Renal cortical epithelial cell (primary cell): ENCODE results near the gene C12orf75. TPM values are rescaled to one million over a fixed set of nuclear protein-coding genes. Genes with fewer than 3 reads are reported as not detected.
A peak's percentile ranks its signal among the peaks of the same experiment; 100 is the strongest.
"Not testable (repeated sequence)": the region's sequence is repeated elsewhere in the genome, so short reads cannot be mapped to it uniquely, and the experiment has no call there.

Experiments
- DNase-seq: peaks from one replicate; pipeline ENCODE4 v3.0.0-alpha.2; 2011; ENCODE audit warnings: low read depth
- total RNA-seq: library from RNA; depleted of rRNA; stranded (reverse); fragments of >200 nt; gene quantifications from 2 replicates; pipeline ENCODE4 v1.2.3, GENCODE V29; 2014

C12orf75 gene
- 468 and 490 TPM in 2 replicates for total RNA-seq

DNA sequence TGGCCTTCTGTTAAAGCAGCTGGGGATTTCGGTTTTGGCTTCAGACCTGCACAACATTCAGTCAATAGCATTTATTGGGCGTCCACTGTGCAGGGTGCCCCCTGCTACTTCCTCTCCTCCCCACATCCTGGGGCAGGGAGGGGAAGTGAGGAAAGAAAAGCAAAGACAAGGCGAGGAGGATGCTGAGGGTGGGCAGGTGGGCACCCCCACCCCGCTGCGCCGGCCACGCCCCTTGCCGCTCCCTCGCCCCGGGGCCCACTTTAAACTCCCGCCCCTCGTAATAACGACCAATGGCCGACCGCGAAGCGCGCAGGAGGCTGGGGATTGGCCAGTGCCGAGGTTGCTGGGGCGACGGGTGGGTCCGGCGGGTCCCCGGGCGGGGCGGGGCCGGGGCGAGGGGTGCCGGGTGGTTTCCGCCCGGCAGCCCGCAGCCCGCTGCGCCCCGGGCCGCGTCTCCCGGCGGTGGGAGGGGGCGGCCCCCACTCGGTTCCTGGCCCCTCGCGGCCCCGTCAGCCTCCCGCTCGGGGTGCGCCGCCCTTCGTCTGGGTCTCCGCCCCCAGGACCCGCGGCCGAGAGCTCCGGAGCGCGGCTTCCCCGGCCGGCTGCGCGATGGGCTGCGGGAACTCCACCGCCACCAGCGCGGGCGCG is at the start of gene C12orf75:
Gene C12orf75 (plus strand): TSS at position 409 of the 648 bp plus-strand sequence. CDS start 201 bp downstream, at position 610.
- peak; percentile 59 for DNase-seq

DNA sequence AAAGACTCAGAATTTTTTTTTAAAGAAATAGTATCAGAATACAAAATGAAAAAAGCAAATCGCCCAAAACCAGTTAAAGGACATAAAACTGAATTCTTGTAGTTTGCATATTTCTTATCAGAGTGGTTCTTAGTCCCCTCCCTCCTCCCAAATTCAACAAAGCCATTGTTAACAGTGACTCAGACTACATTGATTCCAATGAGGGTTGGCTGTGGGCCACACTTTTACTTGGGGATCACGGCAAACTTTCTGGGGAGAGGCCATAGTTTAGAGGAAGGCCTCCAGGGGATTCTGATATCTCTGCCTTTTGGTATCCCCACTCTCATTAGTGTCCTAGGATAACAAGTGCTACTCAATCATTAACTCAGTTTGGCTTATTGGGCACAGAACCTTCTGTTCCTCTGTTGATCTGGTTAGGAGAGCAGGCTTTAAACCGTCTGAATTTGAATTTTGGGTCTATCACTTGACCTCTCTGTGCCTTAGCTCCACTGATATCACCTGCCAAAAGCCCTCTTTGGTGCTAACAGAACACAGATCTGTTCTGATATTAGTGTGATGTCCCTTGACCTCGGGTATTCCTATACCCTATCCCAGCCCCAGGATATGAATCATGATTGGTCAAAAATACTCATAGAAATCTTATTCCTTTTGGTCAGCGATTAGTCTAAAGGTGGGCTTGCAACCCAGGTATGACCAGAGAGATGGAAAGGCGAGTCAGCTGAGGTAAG is 49.4 kb upstream of the C12orf75 start:
- DNase-seq, result peak; percentile 47

DNA sequence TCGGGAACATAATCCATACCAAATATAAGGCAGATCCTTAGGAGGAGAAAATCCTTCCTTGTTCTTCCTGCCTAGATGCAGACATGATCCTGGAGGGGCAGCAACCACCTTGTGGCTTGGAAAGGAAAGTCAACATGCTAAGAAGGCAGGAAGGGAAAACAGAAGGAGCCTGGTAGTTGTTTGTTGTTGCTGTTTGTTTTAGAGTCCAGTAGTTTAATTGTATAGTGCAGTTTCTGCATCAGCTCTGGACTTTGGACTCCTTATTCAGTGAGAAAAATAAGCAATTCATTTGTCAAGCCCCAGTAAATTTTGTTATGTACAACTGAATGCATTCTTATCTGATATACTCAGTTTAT is 48.8 kb upstream of the C12orf75 start:
- peak; percentile 72 for DNase-seq

- DNase-seq, result no peak
These were observed 45.1 kb upstream of the C12orf75 start for GRCh38 chr12:105285378-105285777.

GRCh38 chr12:105287408-105287807 is 43.1 kb upstream of the C12orf75 start:
- no peak for DNase-seq

DNA sequence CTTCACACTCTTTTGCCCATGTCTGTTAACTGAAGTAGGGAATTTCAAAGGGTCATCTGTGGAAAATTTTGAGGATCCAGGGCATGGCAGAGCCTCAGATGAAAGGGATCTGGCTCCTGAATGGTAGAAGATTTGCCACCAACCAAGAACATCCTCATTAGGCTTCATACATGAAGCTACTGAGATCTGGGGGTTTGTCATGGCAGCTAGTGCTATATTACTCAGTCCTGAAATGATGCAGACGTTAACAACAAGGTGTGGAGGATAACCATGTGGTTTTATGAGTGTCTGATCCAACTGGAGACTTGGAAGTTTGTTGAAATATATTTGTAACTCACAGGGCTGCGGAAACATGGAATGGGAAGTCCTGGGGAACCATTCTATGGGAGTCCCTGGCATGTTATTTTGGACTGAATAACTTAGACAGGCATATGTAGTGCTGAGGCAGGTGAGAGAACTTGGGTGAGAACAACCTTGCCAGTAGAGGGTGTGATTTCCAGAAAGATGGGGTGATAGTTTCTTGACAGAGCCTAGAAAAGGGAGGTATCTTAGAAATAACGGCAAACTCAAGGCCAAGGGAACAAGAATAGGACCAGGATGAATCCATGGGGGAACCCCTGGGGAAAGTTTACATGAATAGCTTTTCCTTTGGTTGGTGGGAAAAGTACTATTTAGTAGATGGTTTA is 42.0 kb upstream of the C12orf75 start:
- no peak for DNase-seq

GRCh38 chr12:105289114-105289904 is 41.2 kb upstream of the C12orf75 start:
- peak; percentile 83 for DNase-seq

- DNase-seq, result no peak
These were observed 39.0 kb upstream of the C12orf75 start for GRCh38 chr12:105291531-105291930.

DNA sequence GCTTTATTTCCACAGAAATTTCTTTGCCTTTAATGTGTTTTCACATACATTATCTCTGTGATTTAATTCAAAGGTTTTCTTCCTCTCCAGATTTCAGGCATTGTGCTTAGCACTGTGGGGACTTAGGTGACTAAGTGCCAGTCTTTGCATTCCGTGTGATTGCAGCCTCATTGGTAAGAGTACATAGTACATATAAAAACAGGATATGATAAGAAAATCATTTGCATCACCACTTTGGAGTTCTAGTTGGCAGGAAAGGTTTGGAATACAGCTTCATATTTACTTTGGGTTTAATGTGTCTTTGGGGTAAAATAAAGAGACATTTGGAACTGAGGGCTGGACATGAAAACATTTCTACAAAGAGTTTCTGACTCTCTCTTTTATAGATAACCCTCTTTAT is 37.8 kb upstream of the C12orf75 start:
- DNase-seq, result no peak

GRCh38 chr12:105293187-105293586 is 37.3 kb upstream of the C12orf75 start:
- peak; percentile 30 for DNase-seq

DNA sequence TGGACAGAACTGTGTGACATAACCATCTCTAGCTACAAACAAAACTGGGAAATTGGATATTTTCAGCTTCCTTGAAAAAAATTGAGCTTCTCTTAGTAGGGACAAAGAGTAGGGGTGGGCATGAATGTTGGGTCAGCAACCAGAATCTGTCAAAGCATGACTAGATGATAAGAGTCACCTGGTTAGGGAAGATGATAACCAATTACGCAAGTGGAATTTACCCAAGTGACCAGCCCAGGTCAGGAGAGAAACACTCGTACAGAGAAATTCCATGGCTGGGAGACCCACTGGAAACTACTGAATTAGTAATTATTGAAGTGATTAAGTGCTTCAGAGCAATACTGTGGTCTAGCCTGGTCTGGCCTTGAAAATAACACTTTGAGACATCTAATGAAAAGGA is 36.3 kb upstream of the C12orf75 start:
- DNase-seq, result no peak

DNA sequence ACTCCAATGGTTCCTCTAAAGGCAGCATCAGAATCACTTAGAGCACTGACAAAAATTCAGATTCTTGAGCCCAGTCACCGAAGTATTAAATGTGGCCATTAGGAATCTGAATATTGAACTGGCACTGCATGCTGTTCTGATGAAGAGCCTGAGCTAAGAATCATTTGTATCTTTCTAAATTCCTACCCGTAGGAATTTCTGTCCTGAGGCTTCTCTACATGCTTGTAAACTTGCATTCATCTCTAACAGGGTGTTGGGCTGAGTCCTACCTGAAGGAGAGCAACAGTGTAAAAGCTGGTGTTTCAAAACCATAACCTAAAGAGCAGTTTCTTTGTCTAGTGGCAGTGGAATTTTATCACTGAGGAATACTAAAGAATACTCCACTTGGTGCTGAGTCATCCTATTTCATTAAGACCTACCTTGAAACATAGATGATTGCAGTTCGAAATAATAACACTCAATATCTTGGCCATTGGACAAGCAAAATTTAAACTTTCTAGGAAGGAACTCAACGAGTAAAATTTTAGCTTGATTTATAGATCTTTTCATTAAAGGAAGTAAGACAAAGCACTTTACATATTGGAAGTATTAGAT is 35.5 kb upstream of the C12orf75 start:
- peak; percentile 38 for DNase-seq

GRCh38 chr12:105296116-105297089 is 34.1 kb upstream of the C12orf75 start:
- DNase-seq, result no peak

DNA sequence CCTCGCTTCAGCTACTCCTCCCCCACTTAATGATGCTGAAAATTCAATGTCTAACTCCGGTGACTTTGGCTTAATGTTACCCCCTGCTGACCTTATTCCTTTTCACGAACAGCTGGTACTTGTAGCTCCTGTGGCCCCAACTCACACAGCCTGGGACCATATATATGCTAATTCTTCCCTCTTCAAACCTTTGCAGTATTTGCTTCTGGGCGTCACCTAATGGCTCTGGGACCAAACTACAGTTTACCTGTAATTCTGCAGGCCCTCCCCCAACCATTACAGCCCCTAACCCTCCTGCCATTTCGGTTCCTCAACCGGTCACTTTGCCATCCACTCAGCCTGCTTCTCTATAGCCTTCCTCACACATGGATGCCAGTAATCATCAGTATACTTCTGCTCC is 29.6 kb upstream of the C12orf75 start:
- DNase-seq, result no peak

GRCh38 chr12:105301696-105302095 is 28.8 kb upstream of the C12orf75 start:
- no peak for DNase-seq

DNA sequence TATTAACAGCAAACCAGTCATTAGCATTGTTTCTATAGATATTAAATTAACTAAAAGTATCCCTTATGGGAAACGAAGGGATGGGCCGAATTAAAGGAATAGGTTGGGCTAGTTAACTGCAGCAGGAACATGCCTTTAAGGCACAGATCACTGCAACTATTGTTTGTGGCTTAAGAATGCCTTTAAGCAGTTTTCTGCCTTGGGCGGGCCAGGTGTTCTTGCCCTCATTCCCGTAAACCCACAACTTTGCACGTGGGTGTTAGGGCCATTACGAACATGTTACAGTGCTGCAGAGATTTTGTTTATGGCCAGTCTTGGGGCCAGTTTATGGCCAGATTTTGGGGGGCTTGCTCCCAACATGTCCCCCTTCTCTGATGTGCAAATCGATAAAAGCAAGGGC is 27.5 kb upstream of the C12orf75 start:
- DNase-seq, result not testable (repeated sequence)

DNA sequence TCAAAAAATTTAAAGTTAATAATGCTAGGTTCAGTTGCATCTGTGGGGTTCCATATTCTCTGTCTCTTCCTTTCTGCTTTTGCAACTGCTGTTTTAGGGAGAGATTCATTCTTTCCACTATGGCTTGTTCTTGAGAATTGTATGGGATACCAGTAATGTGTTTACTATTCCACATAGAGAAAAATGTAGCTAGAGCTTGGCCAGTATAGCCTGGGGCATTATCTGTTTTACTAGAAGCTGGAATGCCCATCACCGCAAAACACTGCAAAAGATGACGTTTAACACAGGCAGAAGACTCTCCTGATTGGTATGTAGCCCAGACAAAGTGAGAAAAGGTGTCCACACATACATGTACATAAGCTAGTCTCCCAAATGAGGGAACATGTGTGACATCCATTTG is 25.9 kb upstream of the C12orf75 start:
- not testable (repeated sequence) for DNase-seq

DNA sequence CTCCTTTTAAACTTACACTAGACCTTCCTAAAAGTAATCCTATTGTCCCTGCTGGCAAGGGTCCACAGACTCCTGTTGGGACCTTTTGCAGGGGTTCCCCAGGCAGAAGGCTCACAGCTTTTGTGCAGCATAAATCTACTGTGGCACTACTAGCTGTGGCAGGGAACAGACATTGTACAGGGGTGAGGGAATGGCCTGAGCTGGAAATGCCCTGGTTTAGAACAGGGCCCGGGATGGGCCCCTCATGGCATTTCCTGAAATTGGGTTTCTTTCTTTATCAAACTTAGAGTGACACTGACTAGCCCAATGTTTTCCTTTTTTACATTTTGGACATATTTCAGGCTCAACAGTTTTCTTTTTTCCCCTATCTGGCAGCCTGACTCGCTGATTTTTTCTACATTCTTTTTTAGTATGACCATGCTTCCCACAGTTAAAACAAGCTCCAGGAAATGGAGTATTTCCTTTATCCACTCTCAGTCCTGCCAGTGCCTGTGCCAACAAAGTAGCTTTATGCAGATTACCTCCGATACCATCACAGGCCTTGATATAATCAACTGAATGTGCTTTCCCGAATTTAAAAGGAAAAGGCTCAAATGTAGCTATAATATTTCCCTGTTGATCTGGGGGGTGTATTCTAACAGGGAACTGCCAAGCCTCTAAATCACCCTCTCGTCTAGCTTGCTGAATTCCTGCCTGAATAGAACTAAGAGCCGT is 22.7 kb upstream of the C12orf75 start:
- not testable (repeated sequence) for DNase-seq

DNA sequence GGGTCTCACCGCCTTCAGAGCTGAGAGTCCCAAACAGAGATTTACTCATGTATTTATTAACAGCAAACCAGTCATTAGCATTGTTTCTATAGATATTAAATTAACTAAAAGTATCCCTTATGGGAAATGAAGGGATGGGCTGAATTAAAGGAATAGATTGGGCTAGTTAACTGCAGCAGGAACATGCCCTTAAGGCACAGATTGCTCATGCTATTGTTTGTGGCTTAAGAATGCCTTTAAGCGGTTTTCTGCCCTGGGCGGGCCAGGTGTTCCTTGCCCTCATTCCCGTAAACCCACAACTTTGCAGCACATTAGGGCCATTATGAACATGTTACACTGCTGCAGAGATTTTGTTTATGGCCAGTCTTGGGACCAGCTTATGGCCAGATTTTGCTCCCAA is 21.7 kb upstream of the C12orf75 start:
- DNase-seq, result not testable (repeated sequence)

- not testable (repeated sequence) for DNase-seq
These were observed 21.1 kb upstream of the C12orf75 start for GRCh38 chr12:105309384-105309783.
